HepG2 (cell line): ENCODE measurements around the gene SWSAP1. TPM values are rescaled to one million over a fixed set of nuclear protein-coding genes. Genes with fewer than 3 reads are reported as not detected.

Experiments
- AGO1 ChIP-seq: fragments of 200-400 bp; formaldehyde crosslinking; IDR thresholded peaks from 2 replicates; pipeline ENCODE4 v1.6.1; 2017; ENCODE audit warnings: mild to moderate bottlenecking, low read depth, low read length, moderate library complexity; ENCODE audit not compliant: poor library complexity, severe bottlenecking
- AKAP8 ChIP-seq: sonication (generic); formaldehyde crosslinking; IDR thresholded peaks from 2 replicates; pipeline ENCODE4 v1.5.1; 2020; ENCODE audit warnings: mild to moderate bottlenecking, missing genetic modification reagents
- ARNT2 ChIP-seq: sonication (generic); formaldehyde crosslinking; IDR thresholded peaks from 2 replicates; pipeline ENCODE4 v1.8.0; 2022; ENCODE audit warnings: mild to moderate bottlenecking, low read depth, missing genetic modification reagents, moderate library complexity
- FOSL1 ChIP-seq: sonication (generic); formaldehyde crosslinking; IDR thresholded peaks from 2 replicates; pipeline ENCODE4 v1.9.0; 2021; ENCODE audit warnings: missing genetic modification reagents, borderline replicate concordance
- GLI4 ChIP-seq: sonication (generic); formaldehyde crosslinking; IDR thresholded peaks from 2 replicates; pipeline ENCODE4 v1.5.1; 2020; ENCODE audit warnings: missing genetic modification reagents, mild to moderate bottlenecking, moderate library complexity, borderline replicate concordance
- GTF3A ChIP-seq: sonication (generic); formaldehyde crosslinking; conservative IDR thresholded peaks from 2 replicates; pipeline ENCODE4 v1.4.0; 2020; ENCODE audit warnings: mild to moderate bottlenecking, missing genetic modification reagents
- KLF11 ChIP-seq: IDR thresholded peaks from 2 replicates; pipeline ENCODE4 v1.6.1; 2016; ENCODE audit warnings: missing compliant biosample characterization
- MTA3 ChIP-seq: sonication (generic); formaldehyde crosslinking; IDR thresholded peaks from 2 replicates; pipeline ENCODE4 v1.4.0; 2020; ENCODE audit warnings: missing genetic modification reagents
- NFIC ChIP-seq: IDR thresholded peaks from 2 replicates; pipeline ENCODE4 v1.6.1; 2012; ENCODE audit warnings: mild to moderate bottlenecking, low read length, inconsistent platforms
- NR1H2 ChIP-seq: sonication (generic); formaldehyde crosslinking; IDR thresholded peaks from 2 replicates; pipeline ENCODE4 v1.8.1; 2022; ENCODE audit warnings: low read depth, missing genetic modification reagents, borderline replicate concordance
- PHB2 ChIP-seq: fragments of 450-650 bp; IDR thresholded peaks from 2 replicates; pipeline ENCODE4 v1.6.1; 2018; ENCODE audit not compliant: partially characterized antibody
- PHF21A ChIP-seq: sonication (generic); formaldehyde crosslinking; IDR thresholded peaks from 2 replicates; pipeline ENCODE4 v1.5.0; 2020; ENCODE audit warnings: mild to moderate bottlenecking, missing genetic modification reagents
- PITX1 ChIP-seq: sonication (generic); formaldehyde crosslinking; IDR thresholded peaks from 2 replicates; pipeline ENCODE4 v1.5.1; 2020; ENCODE audit warnings: mild to moderate bottlenecking, missing genetic modification reagents
- POLR2G ChIP-seq: fragments of 200-400 bp; formaldehyde crosslinking; IDR thresholded peaks from 2 replicates; pipeline ENCODE4 v1.6.1; 2018; ENCODE audit warnings: mild to moderate bottlenecking, low read depth, low read length, moderate library complexity
- RBM39 ChIP-seq: fragments of 200-400 bp; formaldehyde crosslinking; IDR thresholded peaks from one replicate; pipeline ENCODE4 v1.6.1; 2018; ENCODE audit warnings: antibody characterized with exemption, mild to moderate bottlenecking, low read depth, low read length; ENCODE audit not compliant: poor library complexity, severe bottlenecking
- RFX3 ChIP-seq: IDR thresholded peaks from 2 replicates; pipeline ENCODE4 v1.6.1; 2016; ENCODE audit warnings: missing biosample characterization, missing genetic modification reagents
- SYNCRIP ChIP-seq: fragments of 200-400 bp; formaldehyde crosslinking; IDR thresholded peaks from 2 replicates; pipeline ENCODE4 v1.6.1; 2018; ENCODE audit warnings: mild to moderate bottlenecking, low read depth, low read length; ENCODE audit not compliant: insufficient read depth
- THAP9 ChIP-seq: sonication (generic); formaldehyde crosslinking; IDR thresholded peaks from 2 replicates; pipeline ENCODE4; 2020; ENCODE audit warnings: missing genetic modification reagents, mild to moderate bottlenecking, borderline replicate concordance
- TP53 ChIP-seq: sonication (generic); formaldehyde crosslinking; conservative IDR thresholded peaks from 2 replicates; pipeline ENCODE4 v1.4.0; 2020; ENCODE audit warnings: missing genetic modification reagents
- ZBTB38 ChIP-seq: sonication (generic); formaldehyde crosslinking; IDR thresholded peaks from 2 replicates; pipeline ENCODE4 v1.5.1; 2020; ENCODE audit warnings: mild to moderate bottlenecking, missing genetic modification reagents
- ZFP36L2 ChIP-seq: sonication (generic); formaldehyde crosslinking; IDR thresholded peaks from 2 replicates; pipeline ENCODE4 v1.4.0; 2020; ENCODE audit warnings: missing genetic modification reagents
- ZNF20 ChIP-seq: sonication (generic); formaldehyde crosslinking; IDR thresholded peaks from 2 replicates; pipeline ENCODE4 v1.4.0; 2020; ENCODE audit warnings: mild to moderate bottlenecking, moderate library complexity, missing genetic modification reagents
- ZNF24 ChIP-seq: fragments of 450-650 bp; IDR thresholded peaks from 2 replicates; pipeline ENCODE4 v1.6.1; 2017; ENCODE audit warnings: antibody characterized with exemption, mild to moderate bottlenecking
- ZNF263 ChIP-seq: sonication (generic); formaldehyde crosslinking; IDR thresholded peaks from 2 replicates; pipeline ENCODE4 v1.4.0; 2020; ENCODE audit warnings: missing genetic modification reagents
- ZNF747 ChIP-seq: sonication (generic); formaldehyde crosslinking; IDR thresholded peaks from 2 replicates; pipeline ENCODE4 v1.8.1; 2023; ENCODE audit warnings: missing genetic modification reagents, mild to moderate bottlenecking, borderline replicate concordance
- ZNF761 ChIP-seq: sonication (generic); formaldehyde crosslinking; conservative IDR thresholded peaks from 2 replicates; pipeline ENCODE4 v1.4.0; 2020; ENCODE audit warnings: mild to moderate bottlenecking, missing genetic modification reagents
- ZNF83 ChIP-seq: sonication (generic); formaldehyde crosslinking; IDR thresholded peaks from 2 replicates; pipeline ENCODE4 v1.4.0; 2020; ENCODE audit warnings: missing genetic modification reagents, mild to moderate bottlenecking, borderline replicate concordance
- ZNF891 ChIP-seq: sonication (generic); formaldehyde crosslinking; IDR thresholded peaks from 2 replicates; pipeline ENCODE4 v1.5.0; 2020; ENCODE audit warnings: mild to moderate bottlenecking, missing genetic modification reagents
- polyA plus RNA-seq, 8 experiments: library from polyadenylated mRNA; depleted of rRNA in 3 of 8; stranded (reverse) in 7 of 8; unstranded in 1 of 8; fragments of >200 nt; fragmentation: Illumina TruSeq in 4 of 8; extraction: Trizol in 4 of 8; gene quantifications; 2 replicates each; pipeline versions ENCODE4 v1.2.1 to v1.2.3, GENCODE V29; 2011 to 2016; ENCODE audit warnings: low read depth in 4 of 8, missing spikeins in 1 of 8, mixed read lengths in 1 of 8; ENCODE audit not compliant: insufficient read depth in 1 of 8
- total RNA-seq, 5 experiments: library from RNA; depleted of rRNA; stranded (reverse); fragments of >200 nt; fragmentation: Illumina TruSeq; extraction: Trizol; gene quantifications; 2 replicates each; pipeline ENCODE4 v1.2.3, GENCODE V29; 2016; ENCODE audit warnings: low read depth in 1 of 5

The SWSAP1 gene
- total and polyA plus RNA-seq, 2 of the 13 experiments (the other 11 are each of a cell fraction or from before 2014, with no cell fraction given) = 2.7 to 3.3 TPM

DNA sequence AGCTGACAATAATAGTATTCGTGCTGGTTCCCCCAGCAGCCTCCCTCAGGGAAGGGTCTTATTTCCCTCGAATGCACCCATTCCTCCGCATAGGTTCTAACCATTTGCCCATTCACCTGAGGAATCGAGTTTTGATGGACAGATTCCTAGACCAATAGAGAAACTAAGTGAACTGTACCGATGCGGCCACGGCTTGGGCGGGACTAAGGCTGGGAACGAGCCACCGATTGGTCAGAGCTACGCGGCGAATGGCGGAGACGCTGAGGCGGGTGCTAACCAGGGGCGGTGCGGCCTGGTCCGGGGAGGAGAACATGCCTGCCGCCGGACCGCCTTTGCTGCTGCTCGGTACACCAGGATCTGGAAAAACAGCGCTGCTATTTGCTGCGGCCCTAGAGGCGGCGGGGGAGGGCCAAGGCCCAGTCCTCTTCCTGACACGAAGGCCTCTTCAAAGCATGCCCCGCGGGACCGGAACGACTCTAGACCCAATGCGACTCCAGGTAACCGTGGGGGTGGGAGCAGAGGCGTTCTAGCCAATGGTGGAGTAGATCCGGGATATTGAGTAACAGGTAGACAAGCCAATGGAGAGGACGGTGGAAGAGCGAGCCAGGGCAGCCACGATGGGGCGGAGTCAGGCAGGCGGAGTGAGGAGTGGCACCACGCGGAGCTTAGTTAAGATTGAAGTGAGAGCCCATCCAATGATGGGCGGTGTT, at the start of gene SWSAP1 (continued):
- TF ChIP-seq RBM39 (no peak), ZNF20 (CRISPR knock-in tag) (no peak), ZNF747 (CRISPR knock-in tag) (no peak), POLR2G (peak; percentile 89), PHB2 (no peak), ZBTB38 (CRISPR knock-in tag) (no peak; the same call in 1 of the 2 replicates), SYNCRIP (no peak), MTA3 (no peak), THAP9 (CRISPR knock-in tag) (peak; percentile 71; the same call in 1 of the 2 replicates), ZNF761 (no peak), ZNF24 (no peak), FOSL1 (CRISPR knock-in tag) (no peak), ZNF891 (CRISPR knock-in tag) (peak; percentile 78; the same call in 1 of the 2 replicates), PHF21A (CRISPR knock-in tag) (peak; percentile 56; the same call in 1 of the 2 replicates), PITX1 (no peak), NFIC (no peak), GLI4 (CRISPR knock-in tag) (0 out of 2 replicates have a peak, but pooled peaks have one; percentile 27), NR1H2 (CRISPR knock-in tag) (no peak), ZFP36L2 (CRISPR knock-in tag) (no peak), TP53 (CRISPR knock-in tag) (no peak), RFX3 (CRISPR knock-in tag) (no peak; the same call in none of the 2 replicates), AKAP8 (CRISPR knock-in tag) (no peak), ZNF263 (0 out of 2 replicates have a peak, but pooled peaks have one; percentile 31), ZNF83 (no peak; the same call in 1 of the 2 replicates), ARNT2 (CRISPR knock-in tag) (peak; percentile 72; the same call in 1 of the 2 replicates), GTF3A (CRISPR knock-in tag) (no peak), AGO1 (no peak), KLF11 (CRISPR knock-in tag) (peak; percentile 73)
